ENCODE measurements around the gene DRICH1. TPM values are rescaled to one million over a fixed set of nuclear protein-coding genes. Genes with fewer than 3 reads are reported as not detected.
"Not testable (repeated sequence)": the region's sequence is repeated elsewhere in the genome, so short reads cannot be mapped to it uniquely, and the experiment has no call there.

The DRICH1 gene
- total and polyA plus RNA-seq, 9 donors: 0.32 to 3.6 (median 0.79) TPM; not detected in 1

DNA sequence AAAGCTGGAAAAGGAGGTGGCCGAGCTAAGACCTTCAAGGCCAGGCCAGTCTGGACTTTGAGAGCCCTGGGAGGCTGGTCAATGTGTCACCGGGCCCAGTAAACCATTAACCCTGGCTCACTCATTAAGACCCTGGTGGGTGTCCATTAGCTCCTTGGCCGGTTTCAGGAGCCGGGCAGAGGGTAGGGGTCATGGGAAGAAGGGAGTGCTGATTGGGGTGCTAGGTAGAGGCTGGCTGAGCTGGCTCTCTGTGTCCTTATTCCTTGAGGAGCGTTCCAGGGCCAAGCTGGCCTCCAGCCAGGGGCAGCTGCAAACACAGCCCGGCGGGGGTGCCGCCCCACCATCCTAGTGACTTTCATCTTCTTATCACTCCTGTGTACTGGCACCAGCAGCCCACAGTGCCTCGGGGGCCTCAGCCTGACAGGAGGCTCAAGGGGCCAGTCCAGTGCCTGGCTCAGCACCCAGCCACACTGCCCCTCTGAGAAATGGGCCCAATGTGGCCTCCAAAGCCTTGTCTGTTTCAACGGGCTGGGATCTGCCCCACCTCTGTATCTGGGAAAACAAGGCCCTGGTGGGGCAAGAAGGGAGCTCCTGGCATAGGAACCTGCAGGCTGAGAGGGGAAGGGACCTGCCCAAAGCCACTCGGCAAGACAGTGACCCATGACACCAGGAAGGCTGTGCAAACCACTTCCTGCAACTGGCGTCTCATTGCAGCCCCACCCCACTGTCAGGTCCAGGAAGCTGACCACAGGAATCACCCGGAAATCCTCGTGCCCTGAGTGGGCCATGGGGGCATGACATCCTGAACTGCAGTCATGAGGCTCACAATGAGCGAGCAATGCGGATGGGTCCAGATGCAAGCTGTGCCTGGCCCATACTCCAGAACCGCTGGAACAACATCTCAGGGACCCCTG is 43.6 kb upstream of the DRICH1 start:
- TF ChIP-seq, protein P1, sequence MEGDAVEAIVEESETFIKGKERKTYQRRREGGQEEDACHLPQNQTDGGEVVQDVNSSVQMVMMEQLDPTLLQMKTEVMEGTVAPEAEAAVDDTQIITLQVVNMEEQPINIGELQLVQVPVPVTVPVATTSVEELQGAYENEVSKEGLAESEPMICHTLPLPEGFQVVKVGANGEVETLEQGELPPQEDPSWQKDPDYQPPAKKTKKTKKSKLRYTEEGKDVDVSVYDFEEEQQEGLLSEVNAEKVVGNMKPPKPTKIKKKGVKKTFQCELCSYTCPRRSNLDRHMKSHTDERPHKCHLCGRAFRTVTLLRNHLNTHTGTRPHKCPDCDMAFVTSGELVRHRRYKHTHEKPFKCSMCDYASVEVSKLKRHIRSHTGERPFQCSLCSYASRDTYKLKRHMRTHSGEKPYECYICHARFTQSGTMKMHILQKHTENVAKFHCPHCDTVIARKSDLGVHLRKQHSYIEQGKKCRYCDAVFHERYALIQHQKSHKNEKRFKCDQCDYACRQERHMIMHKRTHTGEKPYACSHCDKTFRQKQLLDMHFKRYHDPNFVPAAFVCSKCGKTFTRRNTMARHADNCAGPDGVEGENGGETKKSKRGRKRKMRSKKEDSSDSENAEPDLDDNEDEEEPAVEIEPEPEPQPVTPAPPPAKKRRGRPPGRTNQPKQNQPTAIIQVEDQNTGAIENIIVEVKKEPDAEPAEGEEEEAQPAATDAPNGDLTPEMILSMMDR (IDR thresholded peaks at IDR 0.05): no peak
- no peak for TF ChIP-seq EP300 (IDR thresholded peaks at IDR 0.05)
- no peak for TF ChIP-seq POLR2A (IDR thresholded peaks at IDR 0.05)
- Histone ChIP-seq H3K4me1 (ENCODE audit: insufficient read depth) (no peaks in the 10 kb centered on the region), H3K9me3 (no peaks in the 10 kb centered on the region), H3K27me3 (no peaks in the 10 kb centered on the region), H3K27ac (no peak overlapping the region), H3K4me3 (no peak overlapping the region), H3K36me3 (no peaks in the 10 kb centered on the region)
- peak in 2 of 5 donors; percentile 28 to 41 for DNase-seq
- WGBS, 3 donors: 71 to 72% (median 71%) methylated on average over 11 to 17 of the region's 17 CpGs
- intact Hi-C loops (cut with DNase I): no loop called here

DNA sequence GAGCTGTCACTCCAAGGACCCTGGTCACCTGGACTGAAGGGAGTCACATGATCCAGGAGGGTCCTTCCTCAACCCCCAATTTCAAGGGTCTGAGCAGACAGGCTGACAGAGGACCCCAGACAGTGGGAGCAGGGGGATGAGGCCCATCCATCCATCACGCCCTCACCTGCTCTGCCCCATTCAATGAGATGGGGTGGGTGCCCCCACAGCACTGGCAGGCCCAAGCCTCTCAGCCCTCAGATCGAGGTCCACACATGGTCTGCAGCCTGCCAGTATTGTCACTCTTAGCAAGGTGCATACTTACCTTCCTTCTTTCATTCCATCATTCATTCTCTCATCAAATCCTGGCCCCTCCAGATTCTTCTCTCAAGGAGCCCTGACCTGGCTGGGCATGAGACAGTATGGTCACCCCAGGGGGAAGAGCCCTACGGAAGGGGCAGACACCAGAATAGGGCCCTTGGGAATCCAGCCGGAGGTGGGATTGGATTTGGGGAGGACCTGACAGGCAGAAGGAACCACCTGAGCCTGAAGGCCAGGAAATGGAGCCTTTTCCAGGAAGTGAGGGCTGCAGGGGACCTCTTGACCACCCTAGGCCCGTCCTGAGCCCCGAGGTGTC is 42.9 kb upstream of the DRICH1 start:
- intact Hi-C loops (cut with DNase I); H3K27me3 ChIP-seq; H3K4me3 ChIP-seq; H3K36me3 ChIP-seq; H3K9me3 ChIP-seq; H3K27ac ChIP-seq; H3K4me1 ChIP-seq (ENCODE audit: insufficient read depth): not testable (repeated sequence)
- peak in 2 of 5 donors; percentile 3 to 13 for DNase-seq
- 90 to 96% (median 91%) methylated on average over 6 of the region's 6 CpGs for WGBS, 3 donors

DNA sequence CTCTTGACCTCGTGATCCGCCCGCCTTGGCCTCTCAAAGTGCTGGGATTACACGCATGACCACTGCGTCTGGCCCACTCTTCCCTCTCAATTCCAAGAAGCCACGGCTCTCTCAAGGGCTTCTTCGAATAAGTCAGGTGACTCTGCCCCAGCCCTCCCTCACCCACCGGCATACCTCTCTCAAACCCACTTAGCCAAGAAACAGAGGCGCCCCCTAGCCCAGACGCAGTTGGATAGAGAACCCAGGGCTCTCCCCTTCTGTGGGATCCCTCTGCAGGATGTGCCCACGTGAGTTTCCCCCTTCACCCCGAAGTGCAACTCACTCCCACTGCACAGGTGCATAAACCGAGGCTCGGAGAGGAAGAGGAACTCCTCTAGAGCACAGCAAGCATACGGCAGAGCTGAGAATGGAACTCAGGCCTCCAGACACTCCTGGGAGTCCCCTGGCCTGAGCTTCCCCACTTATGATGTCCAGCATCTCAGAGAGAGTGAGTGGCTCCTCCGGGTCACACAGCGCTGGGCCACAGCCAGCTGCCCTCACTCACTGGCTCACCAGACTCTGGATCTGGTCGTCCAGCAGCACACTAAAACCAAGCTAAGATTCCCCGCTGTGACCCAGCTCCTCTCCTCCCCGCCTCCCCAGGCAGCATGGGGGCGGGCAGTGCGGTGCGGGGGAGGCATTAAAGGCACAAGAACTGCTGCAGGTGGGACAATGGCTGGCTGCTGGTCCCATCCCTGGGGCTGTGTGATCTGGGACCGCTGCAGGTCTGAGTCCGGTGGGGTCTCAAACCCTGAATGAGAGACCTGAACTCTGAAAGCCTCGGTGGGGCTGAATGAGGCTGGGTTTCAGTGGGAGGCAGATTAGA is 41.9 kb upstream of the DRICH1 start:
- H3K4me1 ChIP-seq (ENCODE audit: insufficient read depth): no peaks in the 10 kb centered on the region
- no peaks in the 10 kb centered on the region for H3K36me3 ChIP-seq
- DNase-seq: peak in 1 of 5 donors; percentile 12
- H3K27me3 ChIP-seq: no peaks in the 10 kb centered on the region
- H3K27ac ChIP-seq: no peak overlapping the region
- H3K4me3 ChIP-seq: no peak overlapping the region
- intact Hi-C loops (cut with DNase I): no loop called here
- 67 to 85% (median 82%) methylated on average over 26 of the region's 26 CpGs for WGBS, 3 donors
- TF ChIP-seq EP300 (IDR thresholded peaks at IDR 0.05) (no peak), POLR2A (IDR thresholded peaks at IDR 0.05) (no peak)
- TF ChIP-seq, protein P1 (IDR thresholded peaks at IDR 0.05): no peak
- H3K9me3 ChIP-seq: no peaks in the 10 kb centered on the region

DNA sequence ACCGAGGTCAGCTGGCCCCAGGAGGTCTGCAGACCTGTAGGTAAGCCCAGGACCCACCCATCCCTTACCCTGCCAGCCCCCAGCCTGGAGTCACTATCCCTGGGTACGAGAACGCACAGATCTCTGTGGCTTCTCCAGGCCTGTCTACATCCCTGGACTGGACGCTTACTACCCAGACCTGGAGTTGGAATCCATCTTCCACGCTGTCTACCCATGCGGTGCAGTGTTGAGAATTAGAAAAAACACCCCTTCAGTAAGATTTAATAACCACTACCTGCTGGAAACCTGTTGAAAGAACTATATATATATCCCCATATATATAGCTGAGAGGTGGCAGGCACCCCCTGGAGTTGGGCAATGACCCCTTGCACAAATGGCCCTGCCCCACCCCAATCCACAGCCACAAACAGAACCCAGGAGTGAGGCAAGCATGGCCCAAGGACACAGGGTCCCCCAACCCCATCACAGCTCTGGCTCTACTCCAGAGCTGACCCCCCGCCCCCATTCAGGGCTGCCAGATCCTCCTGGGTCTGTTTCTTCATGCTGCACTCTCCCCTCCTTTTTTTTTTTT is 41.0 kb upstream of the DRICH1 start:
- intact Hi-C loops (cut with DNase I): no loop called here
- no peaks in the 10 kb centered on the region for H3K9me3 ChIP-seq
- no peak for DNase-seq
- no peaks in the 10 kb centered on the region for H3K27me3 ChIP-seq
- no peak overlapping the region for H3K4me3 ChIP-seq
- no peak overlapping the region for H3K27ac ChIP-seq
- no peaks in the 10 kb centered on the region for H3K4me1 ChIP-seq (ENCODE audit: insufficient read depth)
- no peaks in the 10 kb centered on the region for H3K36me3 ChIP-seq
- TF ChIP-seq POLR2A (IDR thresholded peaks at IDR 0.05): no peak
- TF ChIP-seq EP300 (IDR thresholded peaks at IDR 0.05): no peak
- TF ChIP-seq, protein P1 (IDR thresholded peaks at IDR 0.05): no peak
- whole genome bisulfite sequencing, 3 donors: 86 to 96% (median 87%) methylated on average over 6 to 7 of the region's 7 CpGs

DNA sequence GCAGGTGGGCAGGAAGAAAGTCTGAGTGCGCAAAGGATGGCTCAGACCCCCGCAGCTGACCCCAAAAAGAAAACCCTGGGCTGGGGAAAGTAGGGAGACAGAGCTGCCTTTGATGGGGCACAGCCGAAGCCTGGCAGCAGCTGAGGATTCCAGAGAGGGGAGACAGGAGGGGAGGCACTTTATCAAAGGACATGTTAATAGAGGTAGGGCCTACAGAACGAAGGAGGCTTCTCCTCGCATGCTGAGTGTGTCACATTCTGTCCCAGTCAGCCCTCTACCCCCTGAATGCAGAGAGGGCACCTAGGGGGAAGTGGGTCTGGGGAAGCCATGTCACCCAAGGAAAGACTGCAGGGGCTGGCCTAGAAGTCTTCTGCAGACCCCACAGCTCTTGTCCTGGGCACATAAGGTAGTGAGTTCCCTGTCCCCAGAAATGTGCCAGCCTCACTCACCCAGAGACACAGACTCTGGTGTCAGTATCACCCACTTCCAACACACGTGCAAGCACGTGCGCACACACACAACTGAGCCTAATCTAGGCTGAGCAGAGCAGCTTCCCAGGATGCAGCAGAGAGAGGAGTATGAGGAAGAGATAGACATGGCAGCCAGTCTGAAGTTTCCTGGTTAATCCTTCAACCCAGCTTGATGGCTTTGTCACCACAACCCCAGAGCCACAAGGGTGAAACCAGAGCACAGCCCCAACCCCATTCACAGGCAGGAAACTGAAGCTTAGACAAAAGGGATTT is 40.4 kb upstream of the DRICH1 start:
- intact Hi-C loops (cut with DNase I); H3K4me3 ChIP-seq; H3K36me3 ChIP-seq; H3K4me1 ChIP-seq (ENCODE audit: insufficient read depth); DNase-seq; H3K27ac ChIP-seq; H3K9me3 ChIP-seq; H3K27me3 ChIP-seq: not testable (repeated sequence)
- 85 to 90% (median 87%) methylated on average over 8 of the region's 8 CpGs for WGBS, 3 donors

DNA sequence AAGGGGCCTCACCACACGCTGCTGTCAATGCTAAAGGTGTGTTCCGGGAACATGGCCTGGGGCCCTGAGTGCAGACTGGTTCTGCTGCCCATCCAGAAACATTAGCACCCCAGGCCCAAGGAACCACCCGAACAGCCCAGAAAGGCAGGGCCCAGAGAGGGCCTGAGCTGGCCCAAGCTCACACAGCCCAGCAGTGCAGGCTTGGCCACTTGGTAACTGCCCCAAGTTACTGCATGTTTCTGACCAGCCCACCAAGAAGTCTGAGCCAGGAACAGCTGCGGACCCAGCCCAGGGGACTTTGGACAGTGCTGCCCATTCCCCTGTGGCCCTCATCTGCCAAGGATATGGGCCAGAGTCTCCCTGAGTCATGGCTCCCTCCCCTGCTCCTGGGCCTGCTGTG is 39.3 kb upstream of the DRICH1 start:
- H3K4me3 ChIP-seq; H3K36me3 ChIP-seq; intact Hi-C loops (cut with DNase I); H3K27ac ChIP-seq; H3K4me1 ChIP-seq (ENCODE audit: insufficient read depth); DNase-seq; H3K9me3 ChIP-seq; H3K27me3 ChIP-seq: not testable (repeated sequence)
- 91% methylated on average over 1 of the region's 4 CpGs; no CpG with 5 or more reads in 2 of the 3 donors for WGBS, 3 donors
